ENCODE data around the gene SPATA9. TPM values are rescaled to one million over a fixed set of nuclear protein-coding genes. Genes with fewer than 3 reads are reported as not detected.

The SPATA9 gene
- total and polyA plus RNA-seq, 2 of the 13 experiments (the other 11 are each of a cell fraction or from before 2014, with no cell fraction given): not detected

- TF ChIP-seq MEIS1 (CRISPR knock-in tag; IDR thresholded peaks at IDR 0.05; ENCODE audit: borderline replicate concordance) (peak; percentile 36; the same call in 1 of the 2 replicates), RARA (CRISPR knock-in tag; IDR thresholded peaks at IDR 0.05) (peak; percentile 79), ZNF362 (CRISPR knock-in tag; IDR thresholded peaks at IDR 0.05; ENCODE audit: borderline replicate concordance) (no peak), ZNF772 (CRISPR knock-in tag; IDR thresholded peaks at IDR 0.05) (0 out of 2 replicates have a peak, but pooled peaks have one; percentile 38), IRX3 (CRISPR knock-in tag; IDR thresholded peaks at IDR 0.05; ENCODE audit: borderline replicate concordance, low read depth) (no peak), POLR2AphosphoS5 (IDR thresholded peaks at IDR 0.05; ENCODE audit: low read depth, low read length) (no peak), ZBTB7B (CRISPR knock-in tag; IDR thresholded peaks at IDR 0.05) (peak; percentile 74), ZNF7 (CRISPR knock-in tag; IDR thresholded peaks at IDR 0.05) (no peak), LBX2 (CRISPR knock-in tag; IDR thresholded peaks at IDR 0.05; ENCODE audit: borderline replicate concordance) (no peak), MLXIP (CRISPR knock-in tag; IDR thresholded peaks at IDR 0.05; ENCODE audit: borderline replicate concordance) (no peak), ISL2 (CRISPR knock-in tag; IDR thresholded peaks at IDR 0.05) (0 out of 2 replicates have a peak, but pooled peaks have one; percentile 24), ZNF317 (CRISPR knock-in tag; IDR thresholded peaks at IDR 0.05) (no peak), TEF (CRISPR knock-in tag; IDR thresholded peaks at IDR 0.05) (no peak), ZBTB10 (CRISPR knock-in tag; IDR thresholded peaks at IDR 0.05; ENCODE audit: borderline replicate concordance) (no peak), MBD4 (IDR thresholded peaks at IDR 0.05; ENCODE audit: borderline replicate concordance, low read length) (no peak), ZUFSP (CRISPR knock-in tag; IDR thresholded peaks at IDR 0.05; ENCODE audit: borderline replicate concordance) (no peak), ZNF839 (CRISPR knock-in tag; IDR thresholded peaks at IDR 0.05; ENCODE audit: borderline replicate concordance) (no peak)
These were observed 48.2 kb upstream of the SPATA9 start, which contains the start of gene RHOBTB3 (continued) for GRCh38 chr5:95730730-95731570.
